ENCODE measurements around the gene C15orf61.

DNA sequence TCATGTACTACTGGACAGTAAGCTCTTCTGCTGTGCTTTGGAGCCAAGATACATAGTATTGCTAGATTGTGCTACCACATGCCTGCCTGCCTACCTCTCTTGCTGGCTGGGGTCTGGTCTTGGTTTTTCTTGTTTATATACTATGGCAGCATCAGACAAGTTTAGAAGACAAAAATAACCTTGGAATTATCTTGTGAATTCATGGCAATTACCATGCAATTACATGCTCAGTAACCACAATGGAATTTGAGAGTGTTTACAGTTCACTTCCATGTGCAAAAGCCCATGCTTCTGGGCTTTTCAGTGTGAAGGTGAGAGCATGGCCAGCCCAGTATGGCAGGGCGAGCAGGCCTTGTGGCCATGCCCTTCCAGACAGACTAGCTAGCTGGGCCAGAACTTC is 48.0 kb upstream of the C15orf61 start:
- TF ChIP-seq POLR2A (IDR thresholded peaks at IDR 0.05; ENCODE audit: insufficient read depth in 1 of 2, low read depth in 2 of 2, low read length in 2 of 2) (no peak), EZH2 (conservative IDR thresholded peaks at IDR 0.05; ENCODE audit: low read depth, low read length) (no peak)
